ENCODE data around the gene ARHGAP18.

ARHGAP18 gene

DNA sequence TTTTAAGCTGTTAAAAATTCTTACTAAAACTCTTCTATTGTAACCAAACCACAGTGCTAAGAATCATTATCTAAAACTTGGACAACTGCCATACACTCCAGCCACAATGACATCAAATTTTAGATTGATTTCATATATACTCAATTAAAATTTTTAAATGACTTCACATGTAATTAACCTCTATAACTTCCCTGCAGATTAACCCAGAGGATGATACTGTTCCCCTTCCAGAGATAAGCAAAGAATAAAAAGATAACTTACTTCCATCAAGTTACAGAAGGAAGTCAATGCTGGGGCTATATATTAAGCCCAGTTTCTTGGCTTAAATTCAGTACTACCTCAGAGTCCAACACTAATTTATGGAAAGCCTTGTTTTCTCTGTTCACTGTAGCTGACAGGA is 71.3 kb downstream of the ARHGAP18 start:
- DNase-seq, result no peak

DNA sequence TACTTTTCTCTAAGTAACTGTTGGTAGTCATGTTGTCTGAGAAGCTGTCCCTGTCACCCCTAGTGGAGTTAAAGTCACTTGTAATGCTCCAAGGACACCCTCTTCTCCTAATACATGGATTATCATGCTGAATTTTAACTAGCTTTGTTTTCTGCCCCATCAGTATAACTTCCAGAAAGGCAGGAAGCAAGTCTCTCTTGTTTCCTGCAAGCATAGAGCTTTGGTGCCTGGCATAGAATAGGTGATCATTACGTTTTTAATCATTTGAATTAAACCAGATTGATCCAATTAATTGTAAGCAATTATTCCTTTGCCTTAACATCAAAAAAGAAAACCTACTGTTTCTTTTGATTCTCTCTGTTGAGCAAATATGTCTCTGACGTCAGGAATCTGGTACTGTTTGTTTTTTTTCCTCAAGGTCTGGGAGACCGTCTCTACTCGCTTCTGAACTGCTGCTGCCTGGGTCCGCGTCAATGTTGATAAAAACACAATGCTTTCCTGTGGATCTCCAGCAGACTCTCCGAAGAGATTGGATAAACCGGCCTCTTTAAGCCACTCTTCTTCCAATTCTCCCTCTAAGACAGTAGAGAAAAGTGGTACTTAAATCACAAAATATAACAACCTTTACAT is 71.8 kb downstream of the ARHGAP18 start:
- DNase-seq, result no peak

- no peak for DNase-seq
Measured at GRCh38 chr6:129637340-129638054, 72.5 kb downstream of the ARHGAP18 start.

DNA sequence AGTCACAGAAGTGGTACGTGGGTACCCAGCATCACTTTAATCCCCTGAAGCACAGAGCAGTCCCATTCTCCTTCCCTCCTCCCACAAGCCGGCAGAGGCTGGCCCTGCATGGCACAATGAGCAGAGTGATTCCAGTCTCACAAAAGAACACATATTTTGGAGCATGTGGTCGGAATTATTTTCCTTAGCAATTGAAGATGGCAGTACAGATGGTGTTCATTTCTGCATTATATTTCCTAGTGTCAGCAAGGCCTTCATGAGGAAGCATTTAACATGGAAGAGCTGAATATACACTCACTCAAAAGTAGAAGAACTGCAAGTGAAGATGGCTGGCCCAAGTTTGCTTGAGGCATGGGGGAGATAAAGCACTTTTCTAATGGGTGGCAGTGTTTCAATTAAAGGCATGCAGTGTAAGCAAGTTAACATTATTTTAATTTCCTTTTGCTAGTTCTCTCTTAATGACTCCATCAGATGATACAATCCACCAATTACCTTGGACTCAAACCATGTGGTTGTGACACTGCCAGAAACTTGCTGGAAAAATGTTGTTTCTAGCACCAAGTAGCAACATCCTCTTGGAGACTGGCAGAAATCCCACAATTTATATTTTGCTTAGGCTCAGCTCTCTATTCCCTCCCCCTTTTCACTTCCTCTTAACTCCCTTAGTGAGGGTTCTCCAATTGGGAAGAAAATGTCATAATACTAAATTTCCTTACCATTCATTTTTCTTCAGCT is 74.4 kb downstream of the ARHGAP18 start:
- peak; percentile 67 for DNase-seq

DNA sequence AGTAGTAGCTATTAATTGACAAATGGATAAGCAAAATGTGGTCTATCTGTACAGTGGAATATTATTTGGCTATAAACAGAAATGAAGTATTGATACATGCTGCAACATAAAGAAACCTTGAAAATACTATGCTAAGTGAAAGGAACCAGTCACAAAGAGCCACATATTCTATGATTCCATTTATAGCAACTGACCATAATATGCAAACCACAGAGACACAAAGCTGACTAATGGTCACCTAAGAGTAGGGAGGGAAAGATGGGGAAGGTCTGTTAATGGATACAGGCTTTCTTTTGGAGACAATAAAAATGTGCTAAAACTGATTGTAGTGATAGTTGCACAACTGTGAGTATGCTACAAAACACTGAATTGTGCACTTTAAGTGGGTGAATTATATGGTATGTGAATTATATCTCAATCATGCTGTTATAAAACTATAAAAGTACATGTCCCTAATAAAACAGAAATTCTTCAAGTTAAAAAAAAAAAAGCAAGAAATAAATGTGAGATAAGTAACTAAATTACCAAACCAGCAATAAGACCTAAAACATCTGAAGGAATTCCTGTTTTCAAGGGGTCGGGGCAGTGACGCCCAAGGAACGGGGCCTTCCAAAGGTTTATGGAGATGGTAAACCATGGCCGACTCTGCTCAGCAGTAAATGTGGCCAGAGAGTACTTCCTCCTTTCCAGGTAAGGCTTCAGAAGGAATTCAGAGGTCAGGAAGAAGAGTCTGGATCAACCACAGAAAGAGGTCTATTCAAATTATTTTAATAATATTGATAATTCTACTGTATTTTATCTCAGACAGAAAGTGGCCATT is 75.4 kb downstream of the ARHGAP18 start:
- no peak for DNase-seq

GRCh38 chr6:129633529-129633928 is 76.4 kb downstream of the ARHGAP18 start:
- DNase-seq, result no peak

- no peak for DNase-seq
Measured at GRCh38 chr6:129632172-129632613, 77.8 kb downstream of the ARHGAP18 start.

GRCh38 chr6:129631070-129631469 is 78.9 kb downstream of the ARHGAP18 start:
- DNase-seq, result no peak

GRCh38 chr6:129630596-129630995 is 79.4 kb downstream of the ARHGAP18 start:
- no peak for DNase-seq

- DNase-seq, result no peak
Measured at GRCh38 chr6:129628101-129628815, 81.7 kb downstream of the ARHGAP18 start.

DNA sequence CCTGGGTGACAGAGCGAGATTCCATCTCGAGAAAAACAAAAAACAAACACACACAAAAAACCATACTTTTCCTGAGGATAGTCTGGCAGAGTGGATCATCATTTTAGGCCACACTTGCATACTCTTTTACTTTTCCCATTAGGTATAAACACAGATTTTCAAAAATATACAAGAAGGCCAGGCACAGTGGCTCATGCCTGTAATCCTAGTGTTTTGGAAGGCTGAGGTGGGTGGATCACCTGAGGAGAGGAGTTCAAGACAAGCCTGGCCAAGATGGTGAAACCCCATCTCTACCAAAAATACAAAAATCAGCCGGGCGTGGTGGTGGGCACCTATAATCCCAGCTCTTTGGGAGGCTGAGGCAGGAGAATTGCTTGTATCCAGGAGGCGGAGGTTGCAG is 85.5 kb downstream of the ARHGAP18 start:
- no peak for DNase-seq

DNA sequence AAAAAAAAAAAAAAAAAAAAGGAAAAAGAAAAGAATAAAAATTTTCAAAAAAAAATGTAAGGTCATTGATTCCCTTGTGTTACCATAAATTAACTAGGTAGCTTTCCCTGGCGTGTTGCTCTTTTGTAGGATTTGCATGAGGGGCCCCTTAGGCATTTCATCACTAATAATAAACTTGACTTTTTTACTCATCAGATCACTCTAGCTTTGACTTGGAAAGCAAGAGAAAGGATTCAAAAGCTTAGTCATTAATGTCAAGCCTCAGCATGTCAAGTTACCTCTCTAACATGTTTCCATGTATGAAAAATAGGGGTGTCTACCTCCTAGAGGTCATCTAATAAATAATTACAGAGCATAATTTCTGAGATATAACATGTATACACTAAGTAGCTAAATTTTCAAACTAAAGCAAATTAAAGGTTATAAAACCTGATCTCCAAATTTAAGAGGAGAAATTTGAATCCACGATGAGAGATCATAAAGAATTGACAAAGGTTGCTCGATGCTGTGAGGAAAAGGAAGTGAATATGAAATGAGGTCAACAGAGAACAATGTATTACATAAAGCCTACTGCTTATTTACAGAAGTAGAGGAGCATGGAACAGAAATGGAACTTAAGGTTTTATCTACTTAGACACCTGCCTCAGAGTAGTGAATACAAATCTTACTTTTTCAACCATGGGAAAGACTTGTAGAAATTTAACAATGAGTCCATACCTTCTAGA is 86.8 kb downstream of the ARHGAP18 start:
- no peak for DNase-seq

GRCh38 chr6:129621252-129621651 is 88.7 kb downstream of the ARHGAP18 start:
- DNase-seq, result no peak

- no peak for DNase-seq
Measured at GRCh38 chr6:129620234-129620610, 89.8 kb downstream of the ARHGAP18 start.

- no peak for DNase-seq
Measured at GRCh38 chr6:129619579-129620233, 90.3 kb downstream of the ARHGAP18 start.

DNA sequence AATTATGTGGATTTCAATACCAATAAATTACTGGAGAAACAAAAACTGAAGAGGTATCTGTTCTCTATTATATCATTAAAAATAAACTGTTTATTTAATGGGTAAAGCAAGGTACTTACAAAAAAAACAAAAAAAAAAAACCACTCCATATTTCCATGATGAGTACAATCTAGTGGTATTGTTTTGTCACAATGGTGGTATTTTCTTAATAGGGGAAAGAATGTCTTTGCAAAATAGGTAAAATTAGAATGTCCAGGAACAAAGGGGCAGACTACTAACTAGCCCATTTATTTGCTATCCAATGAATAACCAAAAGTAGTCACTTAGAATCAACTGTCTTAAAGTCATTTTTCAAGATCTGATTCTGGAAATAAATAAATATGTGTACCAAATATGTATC is 92.0 kb downstream of the ARHGAP18 start:
- DNase-seq, result no peak

GRCh38 chr6:129615496-129615895 is 94.5 kb downstream of the ARHGAP18 start:
- DNase-seq, result no peak

GRCh38 chr6:129615020-129615419 is 95.0 kb downstream of the ARHGAP18 start:
- DNase-seq, result no peak

DNA sequence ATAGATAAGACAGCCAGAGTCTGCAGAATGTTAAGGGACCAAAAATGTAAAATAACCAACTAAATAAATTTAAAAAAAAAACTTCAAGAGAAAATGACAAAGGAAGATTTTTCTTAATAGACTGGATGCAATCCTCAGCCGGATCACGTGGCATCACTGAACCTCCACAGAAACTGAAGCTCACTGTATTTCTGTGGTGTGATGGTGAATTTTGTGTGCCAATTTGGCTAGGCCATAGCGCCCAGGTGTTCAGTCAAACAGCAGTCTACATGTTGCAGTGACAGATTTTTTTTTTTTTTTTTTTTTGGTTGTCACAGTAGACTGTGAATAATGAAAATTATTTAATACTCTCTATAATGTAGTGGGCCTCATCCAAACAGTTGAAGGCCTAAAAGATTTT is 95.5 kb downstream of the ARHGAP18 start:
- DNase-seq, result no peak

DNA sequence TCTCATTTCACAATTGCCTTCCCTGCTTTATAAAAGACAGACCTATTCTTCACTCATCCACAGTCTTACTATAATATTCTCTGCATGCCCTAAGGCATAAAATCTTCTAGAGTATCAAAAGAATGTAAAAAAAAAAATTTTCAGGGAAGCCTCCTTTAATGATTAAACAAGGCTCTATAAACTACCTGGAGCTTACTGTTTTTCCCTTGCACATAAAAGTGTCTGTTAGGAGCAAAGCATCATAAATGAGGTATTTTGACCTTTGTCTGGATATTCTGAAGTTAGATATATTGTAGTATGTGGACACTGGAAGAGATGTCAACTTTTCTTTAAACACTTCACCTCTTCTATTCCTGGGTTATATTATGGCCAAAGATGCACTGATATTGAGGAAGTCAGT is 97.5 kb downstream of the ARHGAP18 start:
- DNase-seq, result no peak

DNA sequence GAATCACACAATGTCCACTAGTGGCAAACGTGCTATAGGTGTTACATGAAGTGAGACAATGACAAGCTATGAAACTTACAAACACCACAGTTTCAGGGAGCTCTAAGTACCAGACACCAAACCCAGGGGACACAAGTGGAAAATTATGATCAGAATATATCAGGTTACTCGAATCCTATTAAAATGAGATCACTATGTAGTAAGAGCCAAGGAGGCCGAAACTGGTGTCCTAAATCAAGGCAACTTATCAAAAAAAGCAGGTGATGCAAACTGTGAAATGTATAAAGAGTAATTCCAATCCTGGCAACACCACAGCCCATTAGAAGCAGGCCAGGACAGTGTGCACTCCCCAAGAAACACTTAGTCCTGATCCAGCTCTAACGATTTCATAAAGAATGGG is 100.3 kb downstream of the ARHGAP18 start:
- no peak for DNase-seq
